Keratinocyte (primary cell): ENCODE results near the gene SNX2.

Experiments used
- EZH2 ChIP-seq: IDR thresholded peaks from one replicate; pipeline ENCODE4 v1.6.1; 2012; ENCODE audit warnings: inconsistent platforms, mild to moderate bottlenecking, low read length, moderate library complexity
- TF ChIP-seq, protein P1 (sequence below), 3 experiments: IDR thresholded peaks in 1 of 3; conservative IDR thresholded peaks in 1 of 3; optimal IDR thresholded peaks in 1 of 3; 2 replicates in 2 of 3; 3 replicates in 1 of 3; pipeline versions ENCODE3 to v1.5.1; 2011; ENCODE audit warnings: low read length in 3 of 3, mild to moderate bottlenecking in 3 of 3, moderate library complexity in 2 of 3, control low read depth in 1 of 3, inconsistent platforms in 1 of 3; ENCODE audit not compliant: insufficient read depth in 2 of 3; ENCODE audit errors: extremely low read depth in 1 of 3

DNA sequence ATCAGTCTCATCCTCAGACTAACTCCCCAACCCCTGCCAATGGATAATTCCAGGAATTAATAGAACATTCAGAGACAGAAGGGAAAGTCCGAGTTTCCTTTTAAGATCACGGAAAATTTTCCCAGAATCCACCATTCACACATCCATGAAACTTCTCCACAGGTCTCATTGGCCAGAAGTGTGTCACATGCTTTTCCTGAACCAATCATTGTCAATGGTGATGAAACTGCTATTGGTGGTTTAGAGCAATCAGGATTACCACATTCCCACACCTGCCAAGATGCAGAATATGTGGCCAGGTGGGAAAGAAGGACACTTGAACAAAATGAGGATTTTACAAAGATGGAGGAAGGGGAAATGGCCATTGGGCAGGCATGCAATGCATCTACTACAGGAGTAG lies 29.3 kb upstream of the SNX2 start:
- TF ChIP-seq, protein P1, sequence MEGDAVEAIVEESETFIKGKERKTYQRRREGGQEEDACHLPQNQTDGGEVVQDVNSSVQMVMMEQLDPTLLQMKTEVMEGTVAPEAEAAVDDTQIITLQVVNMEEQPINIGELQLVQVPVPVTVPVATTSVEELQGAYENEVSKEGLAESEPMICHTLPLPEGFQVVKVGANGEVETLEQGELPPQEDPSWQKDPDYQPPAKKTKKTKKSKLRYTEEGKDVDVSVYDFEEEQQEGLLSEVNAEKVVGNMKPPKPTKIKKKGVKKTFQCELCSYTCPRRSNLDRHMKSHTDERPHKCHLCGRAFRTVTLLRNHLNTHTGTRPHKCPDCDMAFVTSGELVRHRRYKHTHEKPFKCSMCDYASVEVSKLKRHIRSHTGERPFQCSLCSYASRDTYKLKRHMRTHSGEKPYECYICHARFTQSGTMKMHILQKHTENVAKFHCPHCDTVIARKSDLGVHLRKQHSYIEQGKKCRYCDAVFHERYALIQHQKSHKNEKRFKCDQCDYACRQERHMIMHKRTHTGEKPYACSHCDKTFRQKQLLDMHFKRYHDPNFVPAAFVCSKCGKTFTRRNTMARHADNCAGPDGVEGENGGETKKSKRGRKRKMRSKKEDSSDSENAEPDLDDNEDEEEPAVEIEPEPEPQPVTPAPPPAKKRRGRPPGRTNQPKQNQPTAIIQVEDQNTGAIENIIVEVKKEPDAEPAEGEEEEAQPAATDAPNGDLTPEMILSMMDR (optimal IDR thresholded peaks at IDR 0.05 in 1 of 3, IDR thresholded peaks at IDR 0.05 in 1 of 3, conservative IDR thresholded peaks at IDR 0.05 in 1 of 3; ENCODE audit: extremely low read depth in 1 of 3, insufficient read depth in 2 of 3, low read length in 3 of 3): no peak
- TF ChIP-seq EZH2: no peak
